Gastrocnemius medialis (tissue), 4 donors: Measurements from ENCODE around the gene CDC42.
A peak's percentile ranks its signal among the peaks of the same experiment; 100 is the strongest.

Source experiments
- CTCF ChIP-seq, 5 experiments: fragments of 450-650 bp in 3 of 5; fragments of 200-600 bp in 2 of 5; sonication (generic) in 2 of 5; IDR thresholded peaks in 4 of 5; conservative IDR thresholded peaks in 1 of 5; 1 replicate in 4 of 5; 2 replicates in 1 of 5; pipeline ENCODE4 v1.5.1; 2016 to 2019; ENCODE audit warnings: antibody characterized with exemption in 5 of 5, mild to moderate bottlenecking in 3 of 5, moderate library complexity in 3 of 5
- POLR2A ChIP-seq, 2 donors: fragments of 450-650 bp; IDR thresholded peaks; one replicate each; pipeline ENCODE4 v1.6.1; 2017; ENCODE audit warnings: antibody characterized with exemption in 2 of 2, mild to moderate bottlenecking in 2 of 2, moderate library complexity in 2 of 2

DNA sequence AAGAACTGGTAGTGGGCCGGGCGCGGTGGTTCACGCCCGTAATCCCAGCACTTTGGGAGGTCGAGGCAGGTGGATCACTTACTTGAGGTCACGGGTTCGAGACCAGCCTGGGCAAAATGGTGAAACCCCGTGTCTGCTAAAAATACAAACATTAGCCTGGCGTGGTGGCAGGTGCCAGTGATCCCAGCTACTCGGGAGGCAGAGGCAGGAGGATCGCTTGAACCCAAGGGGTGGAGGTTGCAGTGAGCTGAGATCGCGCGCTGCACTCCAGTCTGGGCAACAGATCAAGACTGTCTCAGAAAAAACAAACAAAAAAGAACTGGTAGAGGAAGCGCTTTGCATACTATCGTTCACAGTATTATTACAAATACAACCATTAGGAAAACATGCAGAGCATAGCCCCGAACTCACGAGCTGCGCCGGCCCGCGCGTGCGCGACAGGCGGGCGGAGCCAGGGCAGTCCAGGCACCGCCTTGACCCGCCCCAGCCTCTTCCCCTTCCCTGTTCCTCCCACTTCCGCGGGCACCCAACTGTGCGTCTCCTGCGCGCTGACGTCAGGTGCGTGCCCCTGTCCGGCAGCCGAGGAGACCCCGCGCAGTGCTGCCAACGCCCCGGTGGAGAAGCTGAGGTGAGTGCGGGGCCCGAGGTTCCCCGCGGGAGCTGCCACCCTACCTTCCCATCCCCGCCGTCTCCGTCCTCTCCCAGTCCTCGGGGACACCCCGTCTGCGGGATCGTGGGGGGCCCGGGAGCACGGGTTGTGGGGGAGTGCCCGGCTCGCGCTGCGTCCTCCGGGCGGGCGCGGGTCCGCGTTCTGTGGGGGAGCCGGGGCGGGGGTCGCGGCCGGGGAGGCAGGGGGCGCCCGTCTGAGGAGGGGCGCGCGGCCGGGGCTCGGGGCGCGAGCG lies at the start of gene CDC42:
- TF ChIP-seq POLR2A (IDR thresholded peaks at IDR 0.05) (peak; percentile 96 to 99), CTCF (IDR thresholded peaks at IDR 0.05 in 4 of 5, conservative IDR thresholded peaks at IDR 0.05 in 1 of 5) (no peak)
